Upper lobe of right lung (tissue), 1 donor: ENCODE measurements around the gene NARF. TPM values are rescaled to one million over a fixed set of nuclear protein-coding genes. Genes with fewer than 3 reads are reported as not detected.

Experiments
- ATAC-seq: fragments of 200-7000 bp; cut with Tn5 transposase; one replicate; pipeline ENCODE4 v1.9.1; 2020; ENCODE audit warnings: mild to moderate bottlenecking, moderate library complexity
- DNase-seq: peaks from one replicate; pipeline ENCODE4 v3.0.0-alpha.2; 2020
- H3K27ac ChIP-seq: fragments of 200-600 bp; one replicate; pipeline ENCODE4 v1.8.0; 2022
- H3K27me3 ChIP-seq: fragments of 200-600 bp; one replicate; pipeline ENCODE4 v1.8.0; 2022; ENCODE audit warnings: mild to moderate bottlenecking
- H3K36me3 ChIP-seq: fragments of 200-600 bp; one replicate; pipeline ENCODE4 v1.8.0; 2022
- H3K4me1 ChIP-seq: fragments of 200-600 bp; one replicate; pipeline ENCODE4 v1.8.0; 2022
- H3K4me3 ChIP-seq: fragments of 200-600 bp; one replicate; pipeline ENCODE4 v1.8.0; 2022; ENCODE audit warnings: mild to moderate bottlenecking
- H3K9me3 ChIP-seq: fragments of 200-600 bp; one replicate; pipeline ENCODE4 v1.8.0; 2022
- CTCF ChIP-seq: fragments of 200-600 bp; IDR thresholded peaks from one replicate; pipeline ENCODE4 v1.8.0; 2022; ENCODE audit warnings: antibody characterized with exemption
- intact Hi-C: fragments of 100-400 bp; cut with DNase I; formaldehyde crosslinking; loops from one replicate; pipeline ENCODE4 v1.11.0; 2022
- total RNA-seq: library from RNA; stranded (reverse); fragmentation: NEBNext Ultra II Directional; extraction: Animal tissue kit (Norgen Biotek cat#: 25700); gene quantifications from one replicate; pipeline ENCODE4 v1.2.1, GENCODE V29; 2021
- donor health status: DM: no; HTN: yes; CAD: no; lungs with severe emphysema.

Gene NARF
- total RNA-seq, 1 donor from 2014 or later = 54.1 TPM

GRCh38 chr17:82443465-82444283 lies 14.9 kb upstream of the NARF start:
- intact Hi-C loops = no loop called here
- no peak for TF ChIP-seq CTCF
- ATAC-seq (no peak), DNase-seq (no peak)
- Histone ChIP-seq H3K9me3 (no peaks in the 10 kb centered on the region), H3K4me1 (peaks cover 18% of the 10 kb centered on the region), H3K36me3 (peaks cover 26% of the 10 kb centered on the region), H3K27me3 (no peaks in the 10 kb centered on the region), H3K27ac (no peak overlapping the region), H3K4me3 (no peak overlapping the region)

DNA sequence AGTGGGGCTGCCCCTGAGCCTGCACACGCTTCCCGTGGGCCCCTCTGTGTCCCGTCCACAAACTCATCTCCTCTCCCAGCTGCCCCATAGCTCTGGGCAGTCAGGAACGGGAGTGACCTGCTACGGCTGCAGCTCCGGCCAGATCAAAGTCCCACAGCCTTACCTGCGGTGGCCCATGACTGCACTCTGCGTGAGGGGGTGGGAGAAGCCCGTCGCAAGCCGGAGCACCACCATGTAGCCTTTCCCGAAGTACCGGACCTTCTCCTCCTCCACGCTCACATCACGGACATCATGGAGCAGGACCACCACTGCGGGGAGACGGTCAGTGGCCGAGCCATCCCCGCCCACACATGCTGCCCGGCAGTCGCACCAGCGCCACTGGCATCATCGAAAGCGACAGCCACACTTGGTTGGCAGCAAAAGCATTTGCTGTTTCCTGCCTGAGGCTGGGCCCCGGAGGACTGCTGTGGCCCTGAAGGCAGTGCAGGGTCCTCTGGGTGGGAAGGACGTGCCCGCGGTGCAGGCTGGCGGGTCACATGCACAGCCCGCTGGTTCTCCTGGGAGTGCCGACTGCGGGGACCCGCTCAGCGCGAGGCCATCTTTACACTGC lies 14.2 kb upstream of the NARF start:
- H3K27me3 ChIP-seq = no peaks in the 10 kb centered on the region
- H3K36me3 ChIP-seq = peaks cover 26% of the 10 kb centered on the region
- no peak overlapping the region for H3K4me3 ChIP-seq
- TF ChIP-seq CTCF = no peak
- no peaks in the 10 kb centered on the region for H3K9me3 ChIP-seq
- no peak overlapping the region for H3K27ac ChIP-seq
- intact Hi-C loops = no loop called here
- ATAC-seq = no peak
- DNase-seq = no peak
- peaks cover 26% of the 10 kb centered on the region for H3K4me1 ChIP-seq

- intact Hi-C loops = no loop called here
- Histone ChIP-seq H3K27ac (peak overlapping the region; percentile 65), H3K27me3 (no peaks in the 10 kb centered on the region), H3K4me3 (no peak overlapping the region), H3K9me3 (no peaks in the 10 kb centered on the region), H3K4me1 (peaks cover 31% of the 10 kb centered on the region), H3K36me3 (peaks cover 26% of the 10 kb centered on the region)
- no peak for ATAC-seq
- no peak for TF ChIP-seq CTCF
- peak; percentile 72 for DNase-seq
Observed at GRCh38 chr17:82444941-82445521, 13.5 kb upstream of the NARF start.

- ATAC-seq (no peak), DNase-seq (no peak)
- Histone ChIP-seq H3K36me3 (peaks cover 26% of the 10 kb centered on the region), H3K4me3 (no peak overlapping the region), H3K9me3 (no peaks in the 10 kb centered on the region), H3K27me3 (no peaks in the 10 kb centered on the region), H3K4me1 (peaks cover 31% of the 10 kb centered on the region), H3K27ac (peak overlapping the region; percentile 65)
- intact Hi-C loops = no loop called here
- no peak for TF ChIP-seq CTCF
Observed at GRCh38 chr17:82445542-82445941, 13.0 kb upstream of the NARF start.

DNA sequence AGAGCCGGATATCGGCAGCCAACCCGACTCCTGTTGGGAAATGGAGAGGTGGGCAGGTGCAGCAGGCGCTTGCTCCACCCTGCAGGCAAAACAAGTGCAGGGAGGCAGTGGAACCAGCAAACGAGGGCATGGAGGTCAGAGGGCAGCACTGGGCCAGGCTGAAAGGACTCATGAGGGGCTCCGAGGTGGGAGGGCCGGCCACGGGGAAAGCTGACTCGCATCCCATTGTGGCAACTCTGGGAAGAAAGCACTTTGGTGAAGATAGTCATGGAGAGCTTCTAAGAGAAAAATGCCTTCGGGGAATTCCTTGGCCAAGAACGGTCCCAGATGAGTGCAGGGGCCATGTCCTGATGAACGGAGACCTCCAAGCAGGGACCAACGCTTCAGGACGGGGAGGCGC lies 12.4 kb upstream of the NARF start:
- Histone ChIP-seq H3K4me1 (peaks cover 34% of the 10 kb centered on the region), H3K9me3 (no peaks in the 10 kb centered on the region), H3K4me3 (no peak overlapping the region), H3K36me3 (peaks cover 26% of the 10 kb centered on the region), H3K27ac (peak overlapping the region; percentile 65), H3K27me3 (no peaks in the 10 kb centered on the region)
- intact Hi-C loops = no loop called here
- ATAC-seq = no peak
- no peak for TF ChIP-seq CTCF
- no peak for DNase-seq
